Fibroblast of lung (primary cell): ENCODE measurements around the gene PCBP3. TPM values are rescaled to one million over a fixed set of nuclear protein-coding genes. Genes with fewer than 3 reads are reported as not detected.
"Not testable (repeated sequence)": the region's sequence is repeated elsewhere in the genome, so short reads cannot be mapped to it uniquely, and the experiment has no call there.

Experiments used
- DNase-seq, 2 donors: peaks; one replicate each; pipeline versions ENCODE4 v3.0.0 to v3.0.0-alpha.2; 2010; ENCODE audit warnings: low read depth in 2 of 2
- H2AFZ ChIP-seq: 2 replicates; pipeline ENCODE4 v1.5.1; 2012; ENCODE audit warnings: low read length, control low read depth, inconsistent platforms
- H3K27ac ChIP-seq: 2 replicates; pipeline ENCODE4 v1.5.1; 2011; ENCODE audit warnings: low read length, control low read depth; ENCODE audit not compliant: insufficient read depth
- H3K27me3 ChIP-seq: 2 replicates; pipeline ENCODE4 v1.5.1; 2011; ENCODE audit warnings: mild to moderate bottlenecking, low read length; ENCODE audit not compliant: control insufficient read depth, insufficient read depth
- H3K36me3 ChIP-seq: 2 replicates; pipeline ENCODE4 v1.5.1; 2011; ENCODE audit warnings: low read length; ENCODE audit not compliant: control insufficient read depth, insufficient read depth
- H3K4me1 ChIP-seq: 2 replicates; pipeline ENCODE4 v1.5.1; 2011; ENCODE audit warnings: low read length; ENCODE audit not compliant: control insufficient read depth, insufficient read depth; ENCODE audit errors: extremely low read depth
- H3K4me2 ChIP-seq: 2 replicates; pipeline ENCODE4 v1.5.1; 2011; ENCODE audit warnings: low read length, control low read depth; ENCODE audit not compliant: insufficient read depth; ENCODE audit errors: extremely low read depth
- H3K4me3 ChIP-seq, 4 experiments: fragments of 200-600 bp in 1 of 4; sonication (generic) in 1 of 4; replicated peaks in 1 of 4; 2 replicates each; pipeline ENCODE4 v1.5.1; 2011 to 2016; ENCODE audit warnings: low read length in 4 of 4, low read depth in 3 of 4, mild to moderate bottlenecking in 3 of 4, control low read depth in 2 of 4, inconsistent platforms in 1 of 4, mixed read lengths in 1 of 4; ENCODE audit not compliant: insufficient read depth in 1 of 4; ENCODE audit errors: control extremely low read depth in 1 of 4
- H3K79me2 ChIP-seq: 2 replicates; pipeline ENCODE4 v1.5.1; 2012; ENCODE audit warnings: mild to moderate bottlenecking, low read length, inconsistent platforms; ENCODE audit not compliant: control insufficient read depth, insufficient read depth
- H3K9ac ChIP-seq: 2 replicates; pipeline ENCODE4 v1.5.1; 2011; ENCODE audit warnings: mild to moderate bottlenecking, low read length, control low read depth; ENCODE audit not compliant: insufficient read depth
- H3K9me3 ChIP-seq: 2 replicates; pipeline ENCODE4 v1.5.1; 2012; ENCODE audit warnings: low read depth, low read length; ENCODE audit not compliant: control insufficient read depth, insufficient read depth
- H4K20me1 ChIP-seq: 2 replicates; pipeline ENCODE4 v1.5.1; 2011; ENCODE audit warnings: low read length; ENCODE audit not compliant: control insufficient read depth, insufficient read depth; ENCODE audit errors: extremely low read depth
- EZH2 ChIP-seq: IDR thresholded peaks from 2 replicates; pipeline ENCODE4 v1.5.1; 2012; ENCODE audit warnings: low read length, control low read depth, mild to moderate bottlenecking; ENCODE audit errors: missing control alignments
- polyA plus RNA-seq, 2 donors: library from polyadenylated mRNA; depleted of rRNA in 1 of 2; stranded (reverse) in 1 of 2; unstranded in 1 of 2; fragments of >200 nt; gene quantifications; 2 replicates each; pipeline ENCODE4 v1.2.1, GENCODE V29; 2011 to 2012; ENCODE audit warnings: missing spikeins in 1 of 2
- total RNA-seq: library from RNA; depleted of rRNA; stranded (reverse); fragments of >200 nt; gene quantifications from 2 replicates; pipeline ENCODE4 v1.2.1, GENCODE V29; 2014
- TF ChIP-seq, protein P1 (sequence below), 2 donors: IDR thresholded peaks in 1 of 2; conservative IDR thresholded peaks in 1 of 2; 1 replicate in 1 of 2; 2 replicates in 1 of 2; pipeline ENCODE4 v1.5.1; 2011 to 2012; ENCODE audit warnings: low read length in 2 of 2, control low read depth in 1 of 2, inconsistent platforms in 1 of 2, low read depth in 1 of 2, mild to moderate bottlenecking in 1 of 2

Gene PCBP3
- total and polyA plus RNA-seq, 2 donors (not counting 1 experiment from before 2014, with no cell fraction given): 0.51 to 1.7 TPM

DNA sequence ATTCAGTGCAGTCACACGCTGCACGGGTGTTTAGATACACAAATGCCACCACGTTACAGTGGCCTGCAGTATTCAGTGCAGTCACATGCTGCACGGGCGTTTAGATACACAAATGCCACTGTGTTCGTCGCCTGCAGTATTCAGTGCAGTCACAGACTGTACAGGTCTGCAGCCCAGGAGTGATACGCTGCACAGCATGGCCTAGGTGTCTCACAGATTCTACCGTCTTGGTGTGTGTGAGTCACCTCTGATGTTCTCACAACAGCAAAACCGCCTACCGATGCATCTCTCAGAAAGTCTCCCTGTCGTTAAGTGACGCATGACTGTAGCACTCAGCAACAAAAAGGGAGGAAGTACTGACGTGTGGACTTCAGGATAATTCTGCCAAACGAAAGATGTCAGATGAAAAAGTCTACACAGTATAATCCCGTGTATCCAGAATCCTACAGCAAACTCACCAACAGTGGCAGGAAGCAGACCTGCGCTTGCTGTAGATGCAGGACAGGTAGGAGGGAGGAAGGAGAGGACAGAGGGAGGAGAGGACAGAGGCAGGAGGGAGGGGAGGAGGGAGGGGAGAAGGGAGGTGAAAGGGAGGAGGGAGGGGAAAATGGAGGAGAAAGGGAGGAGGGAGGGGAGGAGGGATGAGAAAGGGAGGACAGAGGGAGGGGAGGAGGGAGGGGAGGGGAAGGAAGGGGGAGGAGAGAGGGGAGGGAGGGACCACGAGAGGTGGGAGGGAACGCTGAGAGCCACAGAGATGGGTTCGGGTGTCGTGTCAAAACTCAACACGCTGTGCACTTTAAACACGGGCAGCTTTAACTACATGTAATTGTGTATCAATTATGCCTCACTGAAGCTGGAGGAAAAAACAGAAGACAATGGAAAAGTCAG, 36.3 kb upstream of the PCBP3 start:
- no peaks in the 10 kb centered on the region for H4K20me1 ChIP-seq
- no peak overlapping the region for H3K4me3 ChIP-seq
- no peaks in the 10 kb centered on the region for H3K27me3 ChIP-seq
- H3K4me2 ChIP-seq: no peak overlapping the region
- peak in 1 of 2 donors; percentile 76 for DNase-seq
- H3K79me2 ChIP-seq: no peaks in the 10 kb centered on the region
- no peak overlapping the region for H2AFZ ChIP-seq
- no peak overlapping the region for H3K27ac ChIP-seq
- no peaks in the 10 kb centered on the region for H3K4me1 ChIP-seq
- H3K36me3 ChIP-seq: no peaks in the 10 kb centered on the region
- H3K9ac ChIP-seq: no peak overlapping the region
- no peaks in the 10 kb centered on the region for H3K9me3 ChIP-seq
- TF ChIP-seq, protein P1, sequence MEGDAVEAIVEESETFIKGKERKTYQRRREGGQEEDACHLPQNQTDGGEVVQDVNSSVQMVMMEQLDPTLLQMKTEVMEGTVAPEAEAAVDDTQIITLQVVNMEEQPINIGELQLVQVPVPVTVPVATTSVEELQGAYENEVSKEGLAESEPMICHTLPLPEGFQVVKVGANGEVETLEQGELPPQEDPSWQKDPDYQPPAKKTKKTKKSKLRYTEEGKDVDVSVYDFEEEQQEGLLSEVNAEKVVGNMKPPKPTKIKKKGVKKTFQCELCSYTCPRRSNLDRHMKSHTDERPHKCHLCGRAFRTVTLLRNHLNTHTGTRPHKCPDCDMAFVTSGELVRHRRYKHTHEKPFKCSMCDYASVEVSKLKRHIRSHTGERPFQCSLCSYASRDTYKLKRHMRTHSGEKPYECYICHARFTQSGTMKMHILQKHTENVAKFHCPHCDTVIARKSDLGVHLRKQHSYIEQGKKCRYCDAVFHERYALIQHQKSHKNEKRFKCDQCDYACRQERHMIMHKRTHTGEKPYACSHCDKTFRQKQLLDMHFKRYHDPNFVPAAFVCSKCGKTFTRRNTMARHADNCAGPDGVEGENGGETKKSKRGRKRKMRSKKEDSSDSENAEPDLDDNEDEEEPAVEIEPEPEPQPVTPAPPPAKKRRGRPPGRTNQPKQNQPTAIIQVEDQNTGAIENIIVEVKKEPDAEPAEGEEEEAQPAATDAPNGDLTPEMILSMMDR (conservative IDR thresholded peaks at IDR 0.05 in 1 of 2, IDR thresholded peaks at IDR 0.05 in 1 of 2; ENCODE audit: low read depth in 1 of 2, low read length in 2 of 2): no peak
- no peak for TF ChIP-seq EZH2

DNA sequence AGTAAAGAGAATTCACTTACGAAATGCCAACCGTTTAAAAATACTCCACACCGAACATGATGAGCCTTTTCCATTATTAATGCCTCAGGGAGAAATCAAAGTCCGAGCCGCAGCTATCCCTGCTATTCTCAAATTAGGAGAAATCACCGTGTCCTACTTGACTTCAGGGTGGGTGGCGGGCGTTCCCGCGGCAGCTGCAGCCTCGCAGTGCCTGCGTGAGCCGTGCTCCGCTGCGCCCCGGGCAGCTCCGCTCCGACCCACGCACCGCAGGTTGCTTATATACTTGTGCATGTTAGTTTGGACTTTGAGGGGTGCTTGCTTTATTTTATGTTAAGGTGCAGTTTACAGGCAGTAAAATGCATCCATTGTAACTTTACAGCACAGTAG, 35.6 kb upstream of the PCBP3 start:
- DNase-seq: no peak
- H2AFZ ChIP-seq: no peak overlapping the region
- TF ChIP-seq EZH2: no peak
- TF ChIP-seq, protein P1 (conservative IDR thresholded peaks at IDR 0.05 in 1 of 2, IDR thresholded peaks at IDR 0.05 in 1 of 2; ENCODE audit: low read depth in 1 of 2, low read length in 2 of 2): no peak

DNA sequence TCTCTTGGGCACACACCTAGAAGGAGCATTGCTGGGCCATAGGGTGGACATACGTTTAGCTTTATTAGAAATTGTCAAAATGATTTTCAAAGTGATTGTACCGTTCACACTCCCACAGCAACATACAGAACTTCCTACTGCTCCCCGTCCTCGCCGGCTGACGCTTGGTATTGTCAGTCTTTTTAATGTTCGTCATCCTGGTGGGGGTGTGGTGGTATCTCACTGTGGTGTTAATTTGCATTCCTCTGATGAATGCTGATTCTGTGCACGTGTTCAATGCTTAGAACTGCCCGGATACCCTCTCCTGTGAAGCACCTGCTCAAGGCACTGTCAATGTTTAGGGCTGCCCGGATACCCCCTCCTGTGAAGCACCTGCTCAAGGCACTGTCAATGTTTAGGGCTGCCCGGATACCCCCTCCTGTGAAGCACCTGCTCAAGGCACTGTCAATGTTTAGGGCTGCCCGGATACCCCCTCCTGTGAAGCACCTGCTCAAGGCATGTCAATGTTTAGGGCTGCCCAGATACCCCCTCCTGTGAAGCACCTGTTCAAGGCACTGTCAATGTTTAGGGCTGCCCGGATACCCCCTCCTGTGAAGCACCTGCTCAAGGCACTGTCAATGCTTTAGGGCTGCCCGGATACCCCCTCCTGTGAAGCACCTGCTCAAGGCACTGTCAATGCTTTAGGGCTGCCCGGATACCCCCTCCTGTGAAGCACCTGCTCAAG, 34.6 kb upstream of the PCBP3 start:
- not testable (repeated sequence) for H3K79me2 ChIP-seq, H3K4me2 ChIP-seq, H3K9me3 ChIP-seq, H3K4me3 ChIP-seq, H3K27me3 ChIP-seq, H3K36me3 ChIP-seq, H3K4me1 ChIP-seq, DNase-seq, H3K27ac ChIP-seq, H3K9ac ChIP-seq, H4K20me1 ChIP-seq, H2AFZ ChIP-seq

More for the DNA sequence above, 35.6 kb upstream of the PCBP3 start:
- Histone ChIP-seq H3K4me3 (no peak overlapping the region), H3K27ac (no peak overlapping the region), H3K4me1 (peaks cover 2% of the 10 kb centered on the region), H3K27me3 (no peaks in the 10 kb centered on the region), H3K9ac (no peak overlapping the region), H3K4me2 (no peak overlapping the region), H3K9me3 (no peaks in the 10 kb centered on the region), H3K36me3 (no peaks in the 10 kb centered on the region), H4K20me1 (no peaks in the 10 kb centered on the region), H3K79me2 (no peaks in the 10 kb centered on the region)

DNA sequence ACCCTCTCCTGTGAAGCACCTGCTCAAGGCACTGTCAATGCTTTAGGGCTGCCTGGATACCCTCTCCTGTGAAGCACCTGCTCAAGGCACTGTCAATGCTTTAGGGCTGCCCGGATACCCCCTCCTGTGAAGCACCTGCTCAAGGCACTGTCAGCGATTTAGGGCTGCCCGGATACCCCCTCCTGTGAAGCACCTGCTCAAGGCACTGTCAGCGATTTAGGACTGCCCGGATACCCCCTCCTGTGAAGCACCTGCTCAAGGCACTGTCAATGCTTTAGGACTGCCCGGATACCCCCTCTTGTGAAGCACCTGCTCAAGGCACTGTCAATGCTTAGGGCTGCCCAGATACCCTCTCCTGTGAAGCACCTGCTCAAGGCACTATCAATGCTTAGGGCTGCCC, 33.9 kb upstream of the PCBP3 start:
- H3K9me3 ChIP-seq, H3K4me2 ChIP-seq, H3K27ac ChIP-seq: not testable (repeated sequence)

More for the DNA sequence above, 33.9 kb upstream of the PCBP3 start:
- not testable (repeated sequence) for H3K36me3 ChIP-seq, H2AFZ ChIP-seq, H3K9ac ChIP-seq, H3K4me1 ChIP-seq, H3K4me3 ChIP-seq, H3K79me2 ChIP-seq, H4K20me1 ChIP-seq, DNase-seq, H3K27me3 ChIP-seq
